ENCODE results near the gene DENND4C.

GRCh38 chr9:19283072-19283710 is 52.7 kb downstream of the DENND4C start:
- TF ChIP-seq CTCF (IDR thresholded peaks at IDR 0.05; ENCODE audit: low read length), result no peak
- TF ChIP-seq EZH2phosphoT487 (IDR thresholded peaks at IDR 0.05; ENCODE audit: low read length), result no peak
